Heart left ventricle (tissue), 16 donors: ENCODE measurements around the gene CNTLN. TPM values are rescaled to one million over a fixed set of nuclear protein-coding genes. Genes with fewer than 3 reads are reported as not detected.

ENCODE experiments used
- ATAC-seq, 4 donors: fragments of 200-7000 bp; cut with Tn5 transposase; one replicate each; pipeline ENCODE4 v1.9.1; 2020 to 2022; ENCODE audit warnings: moderate library complexity in 4 of 4, mild to moderate bottlenecking in 3 of 4, moderate number of reproducible peaks in 1 of 4
- DNase-seq, 5 donors: peaks; one replicate each; pipeline ENCODE4 v3.0.0-alpha.2; 2020
- H3K27ac ChIP-seq, 12 donors: fragments of 200-600 bp; sonication (generic) in 4 of 12; one replicate each; pipeline versions ENCODE4 v1.5.0 to v1.8.0; 2016 to 2022; ENCODE audit warnings: mild to moderate bottlenecking in 2 of 12
- H3K27me3 ChIP-seq, 9 donors: fragments of 200-600 bp; sonication (generic) in 2 of 9; one replicate each; pipeline versions ENCODE4 v1.5.1 to v1.8.0; 2016 to 2022; ENCODE audit warnings: mild to moderate bottlenecking in 3 of 9
- H3K36me3 ChIP-seq, 9 donors: fragments of 200-600 bp; sonication (generic) in 2 of 9; one replicate each; pipeline versions ENCODE4 v1.5.0 to v1.8.0; 2018 to 2022; ENCODE audit warnings: mild to moderate bottlenecking in 2 of 9
- H3K4me1 ChIP-seq, 12 donors: fragments of 200-600 bp; sonication (generic) in 4 of 12; one replicate each; pipeline versions ENCODE4 v1.5.0 to v1.8.0; 2016 to 2022; ENCODE audit warnings: mild to moderate bottlenecking in 3 of 12
- H3K4me3 ChIP-seq, 12 donors: fragments of 200-600 bp; sonication (generic) in 4 of 12; one replicate each; pipeline versions ENCODE4 v1.5.0 to v1.8.0; 2017 to 2022; ENCODE audit warnings: mild to moderate bottlenecking in 9 of 12, moderate library complexity in 4 of 12
- H3K9me3 ChIP-seq, 12 donors: fragments of 200-600 bp; sonication (generic) in 4 of 12; one replicate each; pipeline versions ENCODE4 v1.5.0 to v1.8.0; 2016 to 2022; ENCODE audit warnings: mild to moderate bottlenecking in 1 of 12
- POLR2A ChIP-seq, 2 donors: fragments of 450-650 bp; IDR thresholded peaks; one replicate each; pipeline ENCODE4 v1.6.1; 2017; ENCODE audit warnings: antibody characterized with exemption in 2 of 2, mild to moderate bottlenecking in 2 of 2, moderate library complexity in 2 of 2
- WGBS, 4 donors: extraction: QIAGEN DNeasy Blood & Tissue Kit in 2 of 4; methylation state at CpG; one replicate each; pipeline versions ENCODE4 v1.1.5 to v1.1.7; 2013 to 2018; 5-methylcytosine and 5-hydroxymethylcytosine counted together
- intact Hi-C, 10 donors: fragments of 100-400 bp; cut with DNase I; formaldehyde crosslinking; loops; one replicate each; pipeline versions ENCODE4 v1.11.1 to v1.14.2; 2022
- polyA plus RNA-seq, 2 donors: library from polyadenylated mRNA; stranded (reverse); fragments of 200-250 nt; gene quantifications; one replicate each; pipeline ENCODE4 v1.2.3, GENCODE V29; 2013
- total RNA-seq, 9 donors: library from RNA; depleted of rRNA in 2 of 9; stranded (reverse); fragments of >200 nt in 2 of 9; fragmentation: NEBNext Ultra II Directional in 3 of 9; extraction: Animal tissue kit (Norgen Biotek cat#: 25700) in 3 of 9; gene quantifications; one replicate each; pipeline versions ENCODE4 v1.1.0 to v1.2.4, GENCODE V29; 2016 to 2023
- TF ChIP-seq, protein P1 (sequence below), 12 donors: fragments of 200-600 bp; sonication (generic) in 4 of 12; IDR thresholded peaks; one replicate each; pipeline versions ENCODE4 v1.5.0 to v1.8.0; 2018 to 2022; ENCODE audit warnings: antibody characterized with exemption in 12 of 12, mild to moderate bottlenecking in 5 of 12
- donor health status: ischemic (EF 13 %, LVEDD 7.1; RV severe dilation, severe dysfunction).
- donor health status: healthy with polysubstance abuse.
- donor health status: DM: no; HTN: yes; CAD: no.
- donor health status: DM: no; HTN: no; CAD: no.
- donor health status: ischemic (EF 25% LVEDD 6.9; RV normal size, moderate dysfunction).
- donor health status: ischemic (EF 25% LVEDD 5.7; RV mildly dilated, moderate dysfunction).
- donor health status: healthy.
- donor health status: DM: yes; HTN: yes; CAD: no.
- donor health status: ischemic (EF 35%, LVEDD 5.7; RV mildly dilated, moderate dysfunction).
- donor health status: nonischemic (EF 11% LVEDD 7.7; RV severe dilation, severe dysfunction).
- donor health status: DM: yes; HTN: yes; CAD: no.
- donor health status: PGD.
- donor health status: ischemic (EF 29% LVEDD 5.4; RV normal size, mild dysfunction).
- donor health status: nonischemic (EF 23%, LVEDD 6.1; RV moderate dilation, normal function).

CNTLN gene
- total and polyA plus RNA-seq, 11 donors, result 1.3 to 6.1 (median 2.7) TPM

DNA sequence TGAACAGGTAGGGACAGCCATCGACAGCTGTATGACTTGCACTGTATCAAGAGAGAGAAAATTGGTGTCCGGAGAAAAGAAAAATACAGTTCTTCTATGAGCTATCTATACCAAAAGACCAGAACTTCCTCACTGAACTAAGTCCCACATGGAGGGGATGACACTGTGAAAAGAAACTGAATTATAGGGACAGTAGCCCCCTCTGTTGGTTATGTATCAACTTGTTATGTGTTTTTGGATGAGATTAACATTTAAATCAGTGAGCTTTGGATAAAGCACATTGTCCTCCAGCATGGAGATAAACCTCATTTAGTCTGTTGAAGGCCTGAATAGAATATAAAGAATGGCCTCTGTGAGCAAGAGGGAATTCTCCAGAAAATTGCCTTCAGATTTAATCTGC, 267.5 kb downstream of the CNTLN start:
- no peaks in the 10 kb centered on the region for H3K9me3 ChIP-seq
- DNase-seq, result no peak
- no peak for ATAC-seq

DNA sequence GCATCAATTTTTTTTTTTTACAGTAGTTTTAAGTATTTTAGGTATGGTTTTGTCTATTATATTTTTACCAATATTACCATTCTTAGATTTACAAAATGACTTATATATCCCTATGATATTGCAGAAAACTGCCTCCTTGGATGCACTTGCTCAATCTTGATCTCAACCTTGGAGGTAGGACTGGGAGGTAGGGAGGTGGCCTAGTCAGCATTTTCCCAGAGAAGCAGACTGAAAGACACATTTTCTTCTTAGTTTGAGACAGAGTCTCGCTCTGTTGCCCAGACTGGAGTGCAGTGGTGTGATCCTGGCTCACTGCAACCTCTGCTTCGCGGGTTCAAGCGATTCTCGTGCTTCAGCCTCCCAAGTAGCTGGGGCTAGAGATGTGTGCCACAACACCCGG, 268.7 kb downstream of the CNTLN start:
- peaks cover 0 to 3% (median 0%) of the 10 kb centered on the region in 9 donors for H3K36me3 ChIP-seq
- no peaks in the 10 kb centered on the region for H3K4me1 ChIP-seq
- H3K27ac ChIP-seq, result no peak overlapping the region
- DNase-seq, result no peak
- TF ChIP-seq, protein P1, sequence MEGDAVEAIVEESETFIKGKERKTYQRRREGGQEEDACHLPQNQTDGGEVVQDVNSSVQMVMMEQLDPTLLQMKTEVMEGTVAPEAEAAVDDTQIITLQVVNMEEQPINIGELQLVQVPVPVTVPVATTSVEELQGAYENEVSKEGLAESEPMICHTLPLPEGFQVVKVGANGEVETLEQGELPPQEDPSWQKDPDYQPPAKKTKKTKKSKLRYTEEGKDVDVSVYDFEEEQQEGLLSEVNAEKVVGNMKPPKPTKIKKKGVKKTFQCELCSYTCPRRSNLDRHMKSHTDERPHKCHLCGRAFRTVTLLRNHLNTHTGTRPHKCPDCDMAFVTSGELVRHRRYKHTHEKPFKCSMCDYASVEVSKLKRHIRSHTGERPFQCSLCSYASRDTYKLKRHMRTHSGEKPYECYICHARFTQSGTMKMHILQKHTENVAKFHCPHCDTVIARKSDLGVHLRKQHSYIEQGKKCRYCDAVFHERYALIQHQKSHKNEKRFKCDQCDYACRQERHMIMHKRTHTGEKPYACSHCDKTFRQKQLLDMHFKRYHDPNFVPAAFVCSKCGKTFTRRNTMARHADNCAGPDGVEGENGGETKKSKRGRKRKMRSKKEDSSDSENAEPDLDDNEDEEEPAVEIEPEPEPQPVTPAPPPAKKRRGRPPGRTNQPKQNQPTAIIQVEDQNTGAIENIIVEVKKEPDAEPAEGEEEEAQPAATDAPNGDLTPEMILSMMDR (IDR thresholded peaks at IDR 0.05), result no peak
- no peak for TF ChIP-seq POLR2A (IDR thresholded peaks at IDR 0.05)
- 95 to 99% (median 98%) methylated on average over 6 of the region's 6 CpGs for WGBS, 4 donors
- no peaks in the 10 kb centered on the region for H3K9me3 ChIP-seq
- no peaks in the 10 kb centered on the region for H3K27me3 ChIP-seq
- no peak for ATAC-seq
- intact Hi-C loops, result no loop called here
- H3K4me3 ChIP-seq, result no peak overlapping the region

More for the DNA sequence above, 267.5 kb downstream of the CNTLN start:
- WGBS, 4 donors, result 87 to 98% (median 96%) methylated on average over 2 of the region's 2 CpGs
- H3K27ac ChIP-seq, result no peak overlapping the region
- H3K4me1 ChIP-seq, result peaks cover 0 to 2% (median 0%) of the 10 kb centered on the region in 12 donors
- no peak overlapping the region for H3K4me3 ChIP-seq
- TF ChIP-seq, protein P1 (IDR thresholded peaks at IDR 0.05), result no peak
- no peak for TF ChIP-seq POLR2A (IDR thresholded peaks at IDR 0.05)
- no peaks in the 10 kb centered on the region for H3K27me3 ChIP-seq
- intact Hi-C loops, result no loop called here
- peaks cover 0 to 3% (median 0%) of the 10 kb centered on the region in 9 donors for H3K36me3 ChIP-seq

DNA sequence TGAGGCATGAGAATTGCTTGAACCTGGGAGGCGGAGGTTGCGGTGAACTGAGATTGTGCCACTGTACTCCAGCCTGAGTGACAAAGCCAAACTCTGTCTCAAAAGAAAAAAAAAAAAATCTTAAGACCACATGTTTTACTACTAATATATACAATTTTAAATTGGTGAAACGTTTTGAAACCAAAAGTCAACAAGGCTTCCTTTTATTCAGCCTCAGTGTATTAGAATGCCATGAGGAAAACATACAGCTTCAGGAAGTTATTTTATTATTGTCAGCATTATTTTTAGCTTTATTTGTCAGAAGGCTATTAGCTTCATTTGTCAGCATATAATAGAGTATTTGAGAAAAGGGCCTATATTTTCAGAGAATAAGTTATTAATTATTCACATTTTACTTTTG, 280.1 kb downstream of the CNTLN start:
- Histone ChIP-seq H3K4me1 (no peaks in the 10 kb centered on the region), H3K9me3 (no peaks in the 10 kb centered on the region), H3K27ac (peak overlapping the region in 1 of 12 donors; percentile 60), H3K4me3 (no peak overlapping the region), H3K36me3 (peaks cover 0 to 12% (median 0%) of the 10 kb centered on the region in 9 donors), H3K27me3 (no peaks in the 10 kb centered on the region)
- intact Hi-C loops, result no loop called here
- no peak for ATAC-seq
- TF ChIP-seq POLR2A (IDR thresholded peaks at IDR 0.05), result no peak
- TF ChIP-seq, protein P1 (IDR thresholded peaks at IDR 0.05), result no peak
- no peak for DNase-seq
- 78 to 82% (median 81%) methylated on average over 3 of the region's 3 CpGs for WGBS, 4 donors

DNA sequence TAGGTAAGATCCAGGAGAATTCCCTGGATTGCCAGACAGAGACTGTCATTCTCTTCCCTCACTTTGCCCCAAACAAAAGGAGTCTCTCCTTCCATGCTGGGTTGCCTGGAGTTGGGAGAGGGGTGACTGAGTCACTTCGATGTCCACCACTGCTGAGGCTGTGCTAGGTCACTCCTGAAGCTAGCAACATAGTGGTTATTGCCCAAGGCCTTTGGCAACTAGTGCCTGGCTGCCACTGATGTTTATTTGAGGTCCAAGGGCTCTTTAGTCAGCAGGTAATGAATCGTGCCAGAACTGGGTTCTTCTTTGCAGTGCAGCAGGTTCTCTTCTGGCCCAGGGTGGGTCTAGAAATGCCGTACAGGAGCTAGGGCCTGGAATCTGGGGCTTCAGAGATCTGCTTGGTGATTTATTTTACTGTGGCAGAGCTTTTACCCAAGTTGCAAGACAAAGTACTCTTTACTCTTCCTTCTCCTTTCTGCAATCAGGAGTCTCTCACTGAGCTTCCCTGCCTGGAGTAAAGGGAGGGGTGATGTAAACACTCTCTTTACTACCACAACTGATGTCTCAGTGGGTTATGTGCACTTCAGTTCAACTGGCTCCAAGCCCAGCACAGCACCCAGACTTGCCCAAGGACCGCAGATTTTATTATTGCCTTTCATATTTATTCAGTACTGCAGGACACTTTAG, 288.3 kb downstream of the CNTLN start:
- H3K4me3 ChIP-seq, result no peak overlapping the region
- no peak for TF ChIP-seq POLR2A (IDR thresholded peaks at IDR 0.05)
- TF ChIP-seq, protein P1 (IDR thresholded peaks at IDR 0.05), result no peak
- no peaks in the 10 kb centered on the region for H3K4me1 ChIP-seq
- H3K27ac ChIP-seq, result no peak overlapping the region
- H3K9me3 ChIP-seq, result no peaks in the 10 kb centered on the region
- H3K36me3 ChIP-seq, result peaks cover 0 to 4% (median 0%) of the 10 kb centered on the region in 9 donors
- H3K27me3 ChIP-seq, result no peaks in the 10 kb centered on the region
- intact Hi-C loops, result no loop called here
- no peak for DNase-seq
- ATAC-seq, result peak in 1 of 4 donors; percentile 31
- WGBS, 4 donors, result 95 to 98% (median 96%) methylated on average over 3 to 4 of the region's 4 CpGs
